Liver (tissue), 3 donors: ENCODE results near the gene EMILIN1.

ENCODE experiments used
- CTCF ChIP-seq: fragments of 150-350 bp; IDR thresholded peaks from 2 replicates; pipeline ENCODE4 v1.5.1; 2017; ENCODE audit warnings: improper control_type of control experiment, low read depth, low read length; ENCODE audit not compliant: missing input control
- EGR1 ChIP-seq, 2 donors: IDR thresholded peaks; 2 replicates each; pipeline ENCODE4 v1.6.1; 2016 to 2018; ENCODE audit warnings: antibody characterized with exemption in 2 of 2, low read depth in 2 of 2
- SP1 ChIP-seq: IDR thresholded peaks from 2 replicates; pipeline ENCODE4 v1.6.1; 2018; ENCODE audit warnings: antibody characterized with exemption, mild to moderate bottlenecking
- YY1 ChIP-seq: IDR thresholded peaks from 2 replicates; pipeline ENCODE4 v1.6.1; 2016; ENCODE audit warnings: antibody characterized with exemption, mild to moderate bottlenecking
- donor health status: healthy.
- donor health status: healthy.

- TF ChIP-seq YY1: no peak
- no peak for TF ChIP-seq CTCF
- TF ChIP-seq EGR1 (IDR thresholded peaks at IDR 0.05; ENCODE audit: low read depth in 2 of 2): no peak
- TF ChIP-seq SP1: no peak
These were observed 16.1 kb downstream of the EMILIN1 start for GRCh38 chr2:27094353-27094984.
